NT2/D1 (cell line): ENCODE data around the gene A2ML1.

ENCODE experiments used
- DNase-seq: peaks from one replicate; pipeline ENCODE4 v3.0.0-alpha.2; 2011; ENCODE audit warnings: low read depth, low spot score
- H3K27me3 ChIP-seq: 2 replicates; pipeline ENCODE4 v1.6.0; 2011; ENCODE audit warnings: mild to moderate bottlenecking; ENCODE audit not compliant: insufficient read length, insufficient read depth
- H3K36me3 ChIP-seq: 2 replicates; pipeline ENCODE4 v1.6.1; 2011; ENCODE audit warnings: mild to moderate bottlenecking, low read length, mixed read lengths; ENCODE audit not compliant: insufficient read depth, insufficient read length
- H3K4me1 ChIP-seq: 2 replicates; pipeline ENCODE4 v1.5.1; 2011; ENCODE audit not compliant: insufficient read depth, insufficient read length
- H3K4me3 ChIP-seq: 2 replicates; pipeline ENCODE4 v1.5.1; 2011; ENCODE audit warnings: low read depth; ENCODE audit not compliant: insufficient read length
- H3K9ac ChIP-seq: 2 replicates; pipeline ENCODE4 v1.6.0; 2011; ENCODE audit warnings: low read depth; ENCODE audit not compliant: insufficient read length
- H3K9me3 ChIP-seq: 2 replicates; pipeline ENCODE4 v1.5.1; 2011; ENCODE audit warnings: mild to moderate bottlenecking, low read length; ENCODE audit not compliant: insufficient read depth
- SUZ12 ChIP-seq: IDR thresholded peaks from 2 replicates; pipeline ENCODE4 v1.6.1; 2011; ENCODE audit not compliant: insufficient read length, insufficient read depth; ENCODE audit errors: extremely low read depth
- YY1 ChIP-seq: IDR thresholded peaks from 2 replicates; pipeline ENCODE4 v1.6.1; 2011; ENCODE audit not compliant: insufficient read length, insufficient read depth
- ZNF274 ChIP-seq: IDR thresholded peaks from 2 replicates; pipeline ENCODE4 v1.6.1; 2011; ENCODE audit warnings: mild to moderate bottlenecking, low read depth, low read length

The A2ML1 gene

DNA sequence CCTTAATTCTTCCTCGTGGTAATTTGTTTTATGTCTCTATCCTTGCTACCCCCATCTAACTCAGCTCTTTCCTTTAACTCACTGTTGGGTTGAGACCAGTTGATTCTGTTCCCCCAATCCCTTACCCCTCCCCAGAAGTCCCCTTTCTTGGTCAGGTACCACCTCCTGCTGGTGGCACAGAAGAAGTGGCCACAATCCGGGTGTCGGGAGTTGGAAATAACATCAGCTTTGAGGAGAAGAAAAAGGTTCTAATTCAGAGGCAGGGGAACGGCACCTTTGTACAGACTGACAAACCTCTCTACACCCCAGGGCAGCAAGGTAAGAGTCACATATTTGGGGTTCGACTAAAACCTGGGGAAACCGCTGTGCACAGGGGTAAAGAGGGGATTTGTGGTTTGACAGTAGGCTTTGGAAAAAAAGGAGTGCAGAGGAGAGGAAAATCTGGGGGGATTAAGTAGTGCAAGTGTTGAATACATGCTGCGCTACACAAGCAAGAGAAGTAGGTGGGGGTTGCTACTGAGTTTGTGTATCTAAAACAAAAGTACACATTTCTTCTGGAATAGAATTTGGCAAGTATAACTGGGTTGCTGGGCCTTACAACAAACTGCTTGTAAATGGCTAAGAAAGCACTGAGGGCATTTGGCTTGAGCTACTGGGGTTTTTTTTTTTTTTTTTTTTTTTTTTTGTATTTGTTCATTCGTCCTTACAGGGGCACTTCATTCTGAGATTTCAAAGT is 1.3 kb downstream of the A2ML1 start:
- Histone ChIP-seq H3K9ac (peak overlapping the region; percentile 2), H3K4me3 (no peak overlapping the region), H3K9me3 (no peaks in the 10 kb centered on the region), H3K36me3 (no peaks in the 10 kb centered on the region), H3K4me1 (peaks cover 9% of the 10 kb centered on the region), H3K27me3 (no peaks in the 10 kb centered on the region)
- TF ChIP-seq SUZ12 = no peak
- no peak for TF ChIP-seq YY1
- no peak for TF ChIP-seq ZNF274
- peak; percentile 95 for DNase-seq

DNA sequence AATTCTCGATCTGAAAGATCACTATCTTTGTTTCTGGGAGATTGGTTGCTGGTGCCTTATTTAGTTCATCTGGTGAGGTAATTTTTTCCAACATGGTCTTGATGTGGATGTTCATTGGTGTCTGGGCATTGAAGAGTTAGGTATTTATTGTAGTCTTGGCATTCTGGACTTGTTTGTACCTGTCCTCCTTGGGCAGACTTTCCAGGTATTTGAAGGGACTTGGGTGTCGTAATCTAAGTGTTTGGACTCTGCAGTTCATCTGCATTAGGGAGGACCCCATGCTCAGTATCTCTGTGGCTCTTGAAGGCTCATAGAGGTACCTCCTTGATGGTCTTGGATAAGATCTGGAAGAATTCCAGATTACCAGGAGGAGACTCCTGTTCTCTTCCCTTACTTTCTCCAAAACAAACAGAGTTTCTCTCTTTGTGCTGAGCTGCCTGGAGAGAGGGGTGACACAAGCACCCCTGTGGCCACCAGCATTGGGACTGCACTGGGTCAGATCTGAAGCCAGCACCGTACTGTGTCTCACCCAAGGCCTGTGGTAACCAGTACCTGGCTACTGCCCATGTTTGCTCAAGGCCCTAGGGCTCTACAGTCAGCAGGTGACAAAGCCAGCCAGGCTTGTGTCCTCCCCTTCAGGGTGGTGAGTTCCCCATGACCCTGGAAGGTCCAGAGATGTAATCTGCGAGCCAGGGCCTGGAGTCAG is 5.3 kb downstream of the A2ML1 start:
- no peak overlapping the region for H3K9ac ChIP-seq

DNA sequence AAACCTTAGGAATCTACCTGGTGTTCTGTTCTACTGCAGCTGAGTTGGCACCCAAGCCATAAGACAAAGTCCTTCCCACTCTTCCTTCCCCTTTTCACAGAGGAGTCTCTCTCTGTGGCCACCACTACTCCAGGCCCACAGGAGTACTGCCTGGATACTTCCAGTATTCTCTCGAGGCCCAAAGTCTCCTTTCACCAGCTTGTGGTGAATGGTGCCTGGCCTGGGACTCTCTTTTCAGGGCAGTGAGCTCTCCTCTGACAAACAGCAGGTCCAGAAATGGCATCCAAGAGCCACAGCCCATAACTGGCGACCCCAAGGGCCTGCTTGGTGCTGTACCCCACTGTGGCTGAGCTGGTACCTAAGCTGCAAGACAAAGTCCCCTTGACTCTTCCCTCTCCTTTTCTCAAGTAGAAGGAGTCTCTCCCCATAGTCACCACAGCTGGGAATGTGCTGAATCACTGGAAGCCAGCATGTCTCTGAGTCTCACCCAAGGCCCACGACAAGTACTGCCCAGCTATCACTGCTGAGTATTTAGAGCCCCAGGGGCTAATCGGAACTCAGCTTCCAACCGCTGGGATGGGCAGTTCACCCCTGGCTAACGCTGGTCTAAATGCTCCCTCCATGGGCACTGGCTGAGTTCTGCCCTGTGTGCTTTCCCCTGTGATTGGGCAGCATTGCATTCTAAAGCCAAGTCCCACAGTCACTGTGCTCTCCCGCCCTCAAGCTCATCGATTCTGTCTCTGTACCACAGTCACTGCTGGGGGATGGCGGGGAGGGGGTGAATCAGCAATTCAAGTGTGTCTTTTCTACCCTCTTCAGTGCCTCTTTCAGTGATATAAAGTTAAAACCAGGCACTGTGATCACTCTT is 6.1 kb downstream of the A2ML1 start:
- DNase-seq = no peak
- Histone ChIP-seq H3K36me3 (no peaks in the 10 kb centered on the region), H3K4me3 (no peak overlapping the region), H3K9me3 (no peaks in the 10 kb centered on the region), H3K27me3 (no peaks in the 10 kb centered on the region), H3K9ac (no peak overlapping the region), H3K4me1 (peaks cover 11% of the 10 kb centered on the region)
- no peak for TF ChIP-seq YY1

More for the DNA sequence above, 5.3 kb downstream of the A2ML1 start:
- Histone ChIP-seq H3K27me3 (no peaks in the 10 kb centered on the region), H3K4me1 (peaks cover 11% of the 10 kb centered on the region), H3K36me3 (no peaks in the 10 kb centered on the region), H3K9me3 (no peaks in the 10 kb centered on the region), H3K4me3 (no peak overlapping the region)
- no peak for DNase-seq
- TF ChIP-seq YY1 (no peak), ZNF274 (no peak), SUZ12 (no peak)

DNA sequence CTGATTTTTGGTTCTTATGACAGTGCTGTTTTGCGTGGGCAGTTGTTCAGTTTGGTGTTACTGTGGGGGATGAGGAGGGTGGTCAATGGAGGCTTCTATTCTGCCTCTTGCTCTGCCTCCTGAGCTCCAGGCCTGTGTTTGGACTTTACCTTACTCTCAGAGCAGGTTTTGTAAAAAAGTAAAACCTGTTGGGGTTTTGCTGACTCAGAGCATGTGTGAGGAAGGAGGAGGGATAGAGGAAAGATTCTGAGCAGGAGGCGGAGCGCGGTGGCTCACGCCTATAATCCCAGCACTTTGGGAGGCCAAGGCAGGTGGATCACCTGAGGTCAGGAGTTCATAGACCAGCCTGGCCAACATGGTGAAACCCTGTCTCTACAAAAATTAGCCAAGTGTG is 6.7 kb downstream of the A2ML1 start:
- no peak for TF ChIP-seq ZNF274
- no peak for TF ChIP-seq YY1
- no peak for TF ChIP-seq SUZ12
- Histone ChIP-seq H3K36me3 (no peaks in the 10 kb centered on the region), H3K27me3 (no peaks in the 10 kb centered on the region), H3K4me1 (peaks cover 11% of the 10 kb centered on the region), H3K9ac (no peak overlapping the region), H3K9me3 (no peaks in the 10 kb centered on the region), H3K4me3 (no peak overlapping the region)
- DNase-seq = no peak

DNA sequence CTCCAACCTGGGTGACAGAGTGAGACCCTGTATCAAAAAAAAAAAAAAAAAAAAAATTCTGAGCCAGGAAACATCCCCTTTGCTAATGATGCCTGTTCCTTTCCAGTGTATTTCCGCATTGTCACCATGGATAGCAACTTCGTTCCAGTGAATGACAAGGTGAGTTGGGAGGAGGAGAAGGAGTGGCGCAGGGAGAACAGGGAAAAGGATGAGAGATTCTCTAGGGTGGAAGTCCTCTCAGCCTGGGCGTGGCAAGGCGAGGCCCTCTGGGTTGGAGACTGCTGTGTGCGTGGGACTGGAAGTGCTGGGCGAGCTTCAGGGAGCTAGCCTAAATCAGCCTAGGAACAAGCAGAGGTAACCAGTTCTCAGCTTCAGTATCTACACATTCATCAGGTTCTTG is 7.2 kb downstream of the A2ML1 start:
- H3K4me3 ChIP-seq = no peak overlapping the region
- DNase-seq = no peak
- no peaks in the 10 kb centered on the region for H3K36me3 ChIP-seq
- no peak for TF ChIP-seq ZNF274
- TF ChIP-seq SUZ12 = no peak
- no peak for TF ChIP-seq YY1
- peaks cover 13% of the 10 kb centered on the region for H3K4me1 ChIP-seq
- no peak overlapping the region for H3K9ac ChIP-seq
- H3K9me3 ChIP-seq = no peaks in the 10 kb centered on the region
- H3K27me3 ChIP-seq = no peaks in the 10 kb centered on the region

DNA sequence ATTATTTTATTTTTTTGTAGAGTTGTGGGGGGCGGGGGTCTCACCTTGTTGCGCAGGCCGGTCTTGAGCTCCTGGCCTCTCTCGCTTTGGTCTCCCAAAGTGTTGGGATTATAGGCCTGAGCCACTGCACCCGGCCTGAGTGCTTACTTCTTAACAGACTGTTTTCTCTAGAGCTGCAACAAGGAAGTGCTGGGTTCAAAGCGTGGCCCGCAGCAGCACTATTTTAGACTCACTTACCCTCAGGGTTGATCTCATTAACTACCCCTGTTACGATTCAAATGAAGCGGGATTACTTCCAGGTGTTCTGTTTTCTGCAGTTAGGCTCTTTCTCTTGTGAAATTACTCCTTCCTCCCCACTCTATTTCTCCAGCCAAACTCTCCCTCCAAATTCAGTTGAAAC is 8.7 kb downstream of the A2ML1 start:
- no peak for DNase-seq
- H3K9me3 ChIP-seq = no peaks in the 10 kb centered on the region
- H3K4me1 ChIP-seq = peaks cover 16% of the 10 kb centered on the region
- TF ChIP-seq YY1 (no peak), ZNF274 (no peak), SUZ12 (no peak)
- no peak overlapping the region for H3K9ac ChIP-seq
- H3K36me3 ChIP-seq = no peaks in the 10 kb centered on the region
- no peaks in the 10 kb centered on the region for H3K27me3 ChIP-seq
- no peak overlapping the region for H3K4me3 ChIP-seq

DNA sequence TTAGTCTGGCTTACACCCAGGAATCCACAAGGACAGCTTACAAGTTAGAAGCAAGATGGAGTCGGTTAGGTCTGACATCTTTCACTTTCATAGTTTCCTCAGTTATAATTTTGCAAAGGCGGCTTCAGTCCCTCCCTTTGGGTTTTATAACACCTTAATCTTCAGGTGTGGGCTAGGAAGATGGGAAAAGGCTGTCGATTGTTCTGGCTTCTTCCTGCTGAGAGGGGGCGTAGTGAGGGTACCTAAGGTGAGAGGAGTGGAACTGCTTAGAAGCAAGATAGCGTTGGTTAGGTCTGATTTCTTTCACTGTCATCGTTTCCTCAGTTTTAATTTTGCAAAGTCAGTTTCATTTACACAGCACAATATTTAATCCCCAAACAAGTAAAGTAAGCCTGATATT is 10.1 kb downstream of the A2ML1 start:
- peaks cover 16% of the 10 kb centered on the region for H3K4me1 ChIP-seq
- H3K9ac ChIP-seq = no peak overlapping the region
- no peak overlapping the region for H3K4me3 ChIP-seq
- DNase-seq = no peak
- H3K9me3 ChIP-seq = no peaks in the 10 kb centered on the region
- no peak for TF ChIP-seq SUZ12
- no peak for TF ChIP-seq YY1
- TF ChIP-seq ZNF274 = no peak
- no peaks in the 10 kb centered on the region for H3K27me3 ChIP-seq
- no peaks in the 10 kb centered on the region for H3K36me3 ChIP-seq
